NCI-H187 (cell line): ENCODE measurements around the gene ATXN10.

Experiments
- DNase-seq, 2 experiments: peaks; one replicate each; lab custom pipeline; 2025; lab: John Stamatoyannopoulos, UW

ATXN10 gene

GRCh38 chr22:45891996-45892621 lies 220.5 kb downstream of the ATXN10 start:
- DNase-seq: no peak

- DNase-seq: no peak
Observed at GRCh38 chr22:45892681-45893461, 221.2 kb downstream of the ATXN10 start.

- no peak for DNase-seq
Observed at GRCh38 chr22:45893516-45893915, 221.9 kb downstream of the ATXN10 start.
